C4-2B (cell line): Measurements from ENCODE around the gene CMTM7.

Experiments
- H3K27ac ChIP-seq: fragments of 450-650 bp; 2 replicates; pipeline ENCODE4 v1.5.1; 2017
- ZFX ChIP-seq: fragments of 450-650 bp; IDR thresholded peaks from 2 replicates; pipeline ENCODE4 v1.6.1; 2017
- TF ChIP-seq, protein P1 (sequence below): fragments of 450-650 bp; conservative IDR thresholded peaks from 2 replicates; pipeline ENCODE4 v1.5.1; 2017; ENCODE audit warnings: mild to moderate bottlenecking

Gene CMTM7, protein sequence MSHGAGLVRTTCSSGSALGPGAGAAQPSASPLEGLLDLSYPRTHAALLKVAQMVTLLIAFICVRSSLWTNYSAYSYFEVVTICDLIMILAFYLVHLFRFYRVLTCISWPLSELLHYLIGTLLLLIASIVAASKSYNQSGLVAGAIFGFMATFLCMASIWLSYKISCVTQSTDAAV

DNA sequence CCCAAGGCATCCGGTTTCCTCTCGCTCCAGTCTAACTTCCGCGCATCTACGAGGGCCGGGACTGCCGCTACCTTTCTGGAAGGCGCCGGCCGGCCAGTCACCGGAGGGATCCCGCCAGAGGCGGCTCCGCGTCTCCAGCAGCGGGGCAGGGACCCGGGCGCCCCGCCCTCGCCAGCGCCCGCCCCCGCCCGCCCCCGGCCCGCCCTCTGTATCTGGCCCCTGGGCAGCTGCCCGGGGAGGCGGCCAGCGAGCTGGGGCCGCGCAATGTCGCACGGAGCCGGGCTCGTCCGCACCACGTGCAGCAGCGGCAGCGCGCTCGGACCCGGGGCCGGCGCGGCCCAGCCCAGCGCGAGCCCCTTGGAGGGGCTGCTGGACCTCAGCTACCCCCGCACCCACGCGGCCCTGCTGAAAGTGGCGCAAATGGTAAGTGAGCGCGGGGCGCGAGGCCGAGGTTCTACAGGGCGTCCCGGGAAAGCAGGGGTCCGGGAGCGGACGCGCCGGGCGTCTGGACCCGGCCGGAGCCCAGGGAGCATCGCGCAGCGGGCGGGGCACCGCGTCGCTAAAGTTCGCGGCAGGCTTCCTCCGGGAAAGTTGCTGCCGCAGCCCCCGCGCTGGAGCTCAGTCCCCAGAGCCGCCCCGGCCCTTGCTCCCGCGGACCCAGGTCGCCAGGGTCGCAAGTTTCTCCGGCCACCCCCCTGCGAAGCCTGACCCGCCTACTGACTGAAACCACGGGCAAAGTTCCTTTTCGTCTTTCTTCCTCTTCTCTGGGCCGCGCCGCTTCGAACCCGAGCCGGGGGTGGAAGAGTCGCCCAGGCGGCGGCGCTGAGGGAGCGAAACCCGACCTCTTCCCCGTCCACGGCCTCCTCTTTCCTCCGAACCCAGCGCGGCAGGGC is at the start of gene CMTM7:
Gene CMTM7, plus strand, starts transcription at position 211 of the 893 bp plus-strand sequence. Its CDS starts 54 bp downstream, at position 265.
- H3K27ac ChIP-seq: peak within 1 kb of the TSS; percentile 62
- peak; percentile 37 for TF ChIP-seq ZFX
- TF ChIP-seq, protein P1, sequence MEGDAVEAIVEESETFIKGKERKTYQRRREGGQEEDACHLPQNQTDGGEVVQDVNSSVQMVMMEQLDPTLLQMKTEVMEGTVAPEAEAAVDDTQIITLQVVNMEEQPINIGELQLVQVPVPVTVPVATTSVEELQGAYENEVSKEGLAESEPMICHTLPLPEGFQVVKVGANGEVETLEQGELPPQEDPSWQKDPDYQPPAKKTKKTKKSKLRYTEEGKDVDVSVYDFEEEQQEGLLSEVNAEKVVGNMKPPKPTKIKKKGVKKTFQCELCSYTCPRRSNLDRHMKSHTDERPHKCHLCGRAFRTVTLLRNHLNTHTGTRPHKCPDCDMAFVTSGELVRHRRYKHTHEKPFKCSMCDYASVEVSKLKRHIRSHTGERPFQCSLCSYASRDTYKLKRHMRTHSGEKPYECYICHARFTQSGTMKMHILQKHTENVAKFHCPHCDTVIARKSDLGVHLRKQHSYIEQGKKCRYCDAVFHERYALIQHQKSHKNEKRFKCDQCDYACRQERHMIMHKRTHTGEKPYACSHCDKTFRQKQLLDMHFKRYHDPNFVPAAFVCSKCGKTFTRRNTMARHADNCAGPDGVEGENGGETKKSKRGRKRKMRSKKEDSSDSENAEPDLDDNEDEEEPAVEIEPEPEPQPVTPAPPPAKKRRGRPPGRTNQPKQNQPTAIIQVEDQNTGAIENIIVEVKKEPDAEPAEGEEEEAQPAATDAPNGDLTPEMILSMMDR: 0 out of 2 replicates have a peak, but pooled peaks have one; percentile 4

DNA sequence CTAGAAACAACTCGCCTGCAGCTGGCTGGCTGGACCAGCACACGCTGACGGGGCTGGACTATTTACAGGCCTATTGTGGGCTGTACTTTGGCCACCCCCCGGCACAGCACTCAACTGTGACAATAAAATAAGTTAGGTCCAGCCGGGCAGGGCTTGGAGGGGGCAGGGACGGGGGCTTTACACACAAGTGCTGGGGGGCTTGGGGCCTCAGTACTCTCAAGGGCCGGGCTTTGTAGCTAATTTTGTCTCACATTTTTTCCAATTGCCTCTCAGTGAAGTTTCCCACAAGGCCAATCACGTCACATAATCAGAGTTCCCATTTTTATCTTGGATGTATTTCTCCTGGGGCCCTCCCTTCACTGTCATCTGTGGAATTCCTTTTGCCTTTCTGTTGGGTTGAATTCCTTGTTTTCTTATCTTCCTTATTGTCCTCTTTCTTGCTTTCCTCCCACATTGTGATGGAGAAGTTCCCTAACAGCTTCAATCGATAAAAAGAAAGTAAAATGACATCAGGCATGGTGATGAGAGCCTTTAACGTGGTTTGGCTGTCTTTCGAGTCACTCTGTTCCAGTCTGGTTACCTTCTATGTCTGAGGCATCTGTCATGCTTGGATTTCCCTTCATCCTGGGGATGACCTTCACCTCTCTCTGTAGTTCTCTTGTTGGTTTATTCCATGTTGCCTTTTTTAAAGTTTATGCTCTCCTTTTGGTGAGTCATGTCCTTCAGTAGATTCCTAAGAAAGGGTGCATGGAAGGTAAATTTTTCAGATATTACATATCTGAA is 44.1 kb upstream of the CMTM7 start:
- TF ChIP-seq, protein P1: no peak
- TF ChIP-seq ZFX: no peak
- no peak overlapping the region for H3K27ac ChIP-seq

GRCh38 chr3:32349184-32349583 is 42.5 kb upstream of the CMTM7 start:
- H3K27ac ChIP-seq: no peak overlapping the region
- no peak for TF ChIP-seq ZFX
- TF ChIP-seq, protein P1: no peak

- H3K27ac ChIP-seq: no peak overlapping the region
- TF ChIP-seq, protein P1: no peak
- TF ChIP-seq ZFX: no peak
Observed at GRCh38 chr3:32352563-32352962, 39.1 kb upstream of the CMTM7 start.

DNA sequence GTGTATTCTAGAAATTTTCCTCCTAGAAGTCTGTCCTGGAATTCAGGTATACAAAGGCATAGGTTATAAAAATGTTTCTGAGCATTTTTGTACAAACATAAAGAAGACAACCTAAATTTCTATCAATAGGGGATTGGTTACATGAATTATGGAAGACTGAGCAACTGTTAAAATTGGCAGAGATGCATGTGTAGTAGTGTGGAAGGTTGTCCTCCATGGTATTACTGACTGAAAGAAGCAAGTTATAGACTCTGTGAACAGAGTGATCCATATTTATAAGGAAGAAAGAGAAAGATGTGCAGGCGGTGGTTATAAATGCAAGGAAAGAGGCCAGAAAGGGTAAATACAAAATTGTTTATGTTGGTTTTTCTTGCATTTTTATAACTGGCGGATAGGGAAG is 38.3 kb upstream of the CMTM7 start:
- H3K27ac ChIP-seq: no peak overlapping the region
- TF ChIP-seq, protein P1: no peak
- TF ChIP-seq ZFX: no peak

- no peak overlapping the region for H3K27ac ChIP-seq
- TF ChIP-seq ZFX: no peak
- TF ChIP-seq, protein P1: no peak
Observed at GRCh38 chr3:32354362-32354778, 37.3 kb upstream of the CMTM7 start.
